Measurements from ENCODE around the gene DUSP15.

The DUSP15 gene

DNA sequence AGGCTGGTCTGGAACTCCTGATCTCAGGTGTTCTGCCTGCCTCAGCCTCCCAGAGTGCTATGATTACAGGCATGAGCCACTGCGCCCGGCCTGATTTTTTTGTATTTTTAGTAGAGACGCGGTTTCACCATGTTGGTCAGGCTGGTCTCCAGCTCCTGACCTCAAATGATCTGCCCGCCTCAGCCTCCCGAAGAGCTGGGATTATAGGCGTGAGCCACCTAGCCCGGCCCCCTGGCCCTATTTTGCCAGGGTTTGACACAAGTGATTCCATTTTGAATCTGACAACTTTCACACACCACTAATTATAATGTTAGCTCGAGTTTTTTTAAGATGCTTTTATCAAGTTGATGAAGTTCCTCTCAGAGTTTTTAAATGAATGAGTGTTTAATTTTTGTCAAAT lies 25.7 kb upstream of the DUSP15 start:
- Histone ChIP-seq H3K27ac (replicated peaks) (no peak overlapping the region), H3K4me3 (replicated peaks; ENCODE audit: insufficient read depth, low read length) (no peak overlapping the region), H3K27me3 (ENCODE audit: insufficient read depth, poor library complexity, severe bottlenecking) (peaks cover 2% of the 10 kb centered on the region)
- no peak for DNase-seq (ENCODE audit: low read depth in 1 of 2, low spot score in 1 of 2)
- TF ChIP-seq, protein P1, sequence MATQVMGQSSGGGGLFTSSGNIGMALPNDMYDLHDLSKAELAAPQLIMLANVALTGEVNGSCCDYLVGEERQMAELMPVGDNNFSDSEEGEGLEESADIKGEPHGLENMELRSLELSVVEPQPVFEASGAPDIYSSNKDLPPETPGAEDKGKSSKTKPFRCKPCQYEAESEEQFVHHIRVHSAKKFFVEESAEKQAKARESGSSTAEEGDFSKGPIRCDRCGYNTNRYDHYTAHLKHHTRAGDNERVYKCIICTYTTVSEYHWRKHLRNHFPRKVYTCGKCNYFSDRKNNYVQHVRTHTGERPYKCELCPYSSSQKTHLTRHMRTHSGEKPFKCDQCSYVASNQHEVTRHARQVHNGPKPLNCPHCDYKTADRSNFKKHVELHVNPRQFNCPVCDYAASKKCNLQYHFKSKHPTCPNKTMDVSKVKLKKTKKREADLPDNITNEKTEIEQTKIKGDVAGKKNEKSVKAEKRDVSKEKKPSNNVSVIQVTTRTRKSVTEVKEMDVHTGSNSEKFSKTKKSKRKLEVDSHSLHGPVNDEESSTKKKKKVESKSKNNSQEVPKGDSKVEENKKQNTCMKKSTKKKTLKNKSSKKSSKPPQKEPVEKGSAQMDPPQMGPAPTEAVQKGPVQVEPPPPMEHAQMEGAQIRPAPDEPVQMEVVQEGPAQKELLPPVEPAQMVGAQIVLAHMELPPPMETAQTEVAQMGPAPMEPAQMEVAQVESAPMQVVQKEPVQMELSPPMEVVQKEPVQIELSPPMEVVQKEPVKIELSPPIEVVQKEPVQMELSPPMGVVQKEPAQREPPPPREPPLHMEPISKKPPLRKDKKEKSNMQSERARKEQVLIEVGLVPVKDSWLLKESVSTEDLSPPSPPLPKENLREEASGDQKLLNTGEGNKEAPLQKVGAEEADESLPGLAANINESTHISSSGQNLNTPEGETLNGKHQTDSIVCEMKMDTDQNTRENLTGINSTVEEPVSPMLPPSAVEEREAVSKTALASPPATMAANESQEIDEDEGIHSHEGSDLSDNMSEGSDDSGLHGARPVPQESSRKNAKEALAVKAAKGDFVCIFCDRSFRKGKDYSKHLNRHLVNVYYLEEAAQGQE (IDR thresholded peaks at IDR 0.05; ENCODE audit: insufficient replicate concordance, low read depth): no peak
- TF ChIP-seq, protein P2, sequence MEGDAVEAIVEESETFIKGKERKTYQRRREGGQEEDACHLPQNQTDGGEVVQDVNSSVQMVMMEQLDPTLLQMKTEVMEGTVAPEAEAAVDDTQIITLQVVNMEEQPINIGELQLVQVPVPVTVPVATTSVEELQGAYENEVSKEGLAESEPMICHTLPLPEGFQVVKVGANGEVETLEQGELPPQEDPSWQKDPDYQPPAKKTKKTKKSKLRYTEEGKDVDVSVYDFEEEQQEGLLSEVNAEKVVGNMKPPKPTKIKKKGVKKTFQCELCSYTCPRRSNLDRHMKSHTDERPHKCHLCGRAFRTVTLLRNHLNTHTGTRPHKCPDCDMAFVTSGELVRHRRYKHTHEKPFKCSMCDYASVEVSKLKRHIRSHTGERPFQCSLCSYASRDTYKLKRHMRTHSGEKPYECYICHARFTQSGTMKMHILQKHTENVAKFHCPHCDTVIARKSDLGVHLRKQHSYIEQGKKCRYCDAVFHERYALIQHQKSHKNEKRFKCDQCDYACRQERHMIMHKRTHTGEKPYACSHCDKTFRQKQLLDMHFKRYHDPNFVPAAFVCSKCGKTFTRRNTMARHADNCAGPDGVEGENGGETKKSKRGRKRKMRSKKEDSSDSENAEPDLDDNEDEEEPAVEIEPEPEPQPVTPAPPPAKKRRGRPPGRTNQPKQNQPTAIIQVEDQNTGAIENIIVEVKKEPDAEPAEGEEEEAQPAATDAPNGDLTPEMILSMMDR (IDR thresholded peaks at IDR 0.05; ENCODE audit: insufficient read depth, low read length): no peak
- TF ChIP-seq GABPA (IDR thresholded peaks at IDR 0.05; ENCODE audit: low read depth) (no peak), POLR2AphosphoS5 (IDR thresholded peaks at IDR 0.05; ENCODE audit: low read depth) (no peak), SPI1 (IDR thresholded peaks at IDR 0.05; ENCODE audit: borderline replicate concordance, low read depth) (no peak)

DNA sequence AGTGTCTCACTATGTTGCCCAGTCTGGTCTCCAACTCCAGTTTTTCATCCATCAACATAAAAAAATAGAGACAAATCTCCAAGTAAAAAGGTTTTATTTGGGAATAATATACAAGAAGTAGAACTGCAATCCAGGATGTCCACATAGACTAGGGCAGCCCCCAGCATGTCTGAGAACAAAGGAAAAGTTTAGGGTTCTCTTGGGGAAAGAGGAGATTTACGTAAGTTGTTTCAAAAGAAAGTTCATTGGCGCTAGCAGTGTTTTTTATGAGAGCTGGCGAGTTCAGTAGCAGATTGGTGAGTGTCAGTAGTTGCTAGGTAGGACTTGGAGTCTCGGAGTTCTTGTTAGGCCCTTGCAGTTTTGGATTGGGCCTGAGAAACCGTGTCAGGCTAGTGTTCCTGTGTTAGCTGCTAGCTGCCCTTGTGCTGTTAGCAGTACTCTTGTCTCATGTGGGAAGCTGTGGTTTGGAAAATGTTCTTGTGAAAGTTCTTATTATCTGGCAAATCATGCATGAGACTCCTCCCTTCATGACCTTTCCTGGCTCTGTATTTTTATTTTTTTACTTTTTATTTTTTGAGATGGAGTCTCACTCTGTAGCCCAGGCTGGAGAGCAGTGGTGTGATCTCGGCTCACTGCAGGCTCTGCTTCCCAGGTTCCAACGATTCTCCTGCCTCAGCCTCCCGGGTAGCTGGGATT lies 24.8 kb upstream of the DUSP15 start:
- H3K4me3 ChIP-seq (replicated peaks; ENCODE audit: insufficient read depth, low read length): no peak overlapping the region
- peak in 1 of 2 experiments; percentile 55 for DNase-seq (ENCODE audit: low read depth in 1 of 2, low spot score in 1 of 2)
- TF ChIP-seq GABPA (IDR thresholded peaks at IDR 0.05; ENCODE audit: low read depth) (no peak), POLR2AphosphoS5 (IDR thresholded peaks at IDR 0.05; ENCODE audit: low read depth) (no peak), SPI1 (IDR thresholded peaks at IDR 0.05; ENCODE audit: borderline replicate concordance, low read depth) (no peak)
- TF ChIP-seq, protein P2 (IDR thresholded peaks at IDR 0.05; ENCODE audit: insufficient read depth, low read length): no peak
- TF ChIP-seq, protein P1 (IDR thresholded peaks at IDR 0.05; ENCODE audit: insufficient replicate concordance, low read depth): no peak
- H3K27me3 ChIP-seq (ENCODE audit: insufficient read depth, poor library complexity, severe bottlenecking): peaks cover 2% of the 10 kb centered on the region
- no peak overlapping the region for H3K27ac ChIP-seq (replicated peaks)

DNA sequence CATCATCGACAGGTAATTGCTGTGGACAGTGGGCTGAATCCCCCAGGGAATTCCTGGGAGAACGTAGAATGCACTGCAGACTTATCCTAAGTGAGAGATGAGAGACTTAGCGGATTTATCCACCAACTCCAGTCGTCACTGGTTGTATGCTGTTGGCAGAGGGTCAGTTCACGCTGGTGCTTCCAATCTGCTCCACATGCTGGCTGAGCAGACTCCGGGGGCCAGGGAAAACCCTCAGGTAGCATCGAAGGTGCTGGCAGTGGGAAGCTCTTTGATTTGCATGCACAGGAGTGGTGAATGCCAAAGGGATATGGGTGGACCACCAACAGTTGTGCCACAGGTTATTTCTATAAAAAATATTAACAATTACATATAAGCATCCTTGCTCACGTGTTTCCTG lies 20.3 kb upstream of the DUSP15 start:
- DNase-seq (ENCODE audit: low read depth in 1 of 2, low spot score in 1 of 2): no peak
- no peak overlapping the region for H3K4me3 ChIP-seq (replicated peaks; ENCODE audit: insufficient read depth, low read length)
- no peaks in the 10 kb centered on the region for H3K27me3 ChIP-seq (ENCODE audit: insufficient read depth, poor library complexity, severe bottlenecking)
- H3K27ac ChIP-seq (replicated peaks): no peak overlapping the region
- no peak for TF ChIP-seq POLR2AphosphoS5 (IDR thresholded peaks at IDR 0.05; ENCODE audit: low read depth)
- TF ChIP-seq, protein P2 (IDR thresholded peaks at IDR 0.05; ENCODE audit: insufficient read depth, low read length): no peak
- TF ChIP-seq GABPA (IDR thresholded peaks at IDR 0.05; ENCODE audit: low read depth): no peak
- TF ChIP-seq SPI1 (IDR thresholded peaks at IDR 0.05; ENCODE audit: borderline replicate concordance, low read depth): no peak

All from HL-60 (cell line).